H9 (cell line): ENCODE measurements around the gene LRP1B. TPM values are rescaled to one million over a fixed set of nuclear protein-coding genes. Genes with fewer than 3 reads are reported as not detected.

Source experiments
- DNase-seq: peaks from one replicate; pipeline ENCODE4 v3.0.0-alpha.2; 2017
- H2AFZ ChIP-seq: one replicate; pipeline ENCODE4 v1.6.1; 2013; ENCODE audit warnings: mild to moderate bottlenecking, low read length, control low read depth, moderate library complexity
- H2AK5ac ChIP-seq: 2 replicates; pipeline ENCODE4 v1.6.1; 2013; ENCODE audit warnings: low read length, control low read depth, mixed read lengths; ENCODE audit not compliant: insufficient read length
- H2BK120ac ChIP-seq: one replicate; pipeline ENCODE4 v1.6.1; 2013; ENCODE audit warnings: low read depth, mild to moderate bottlenecking, low read length, control low read depth, inconsistent platforms; ENCODE audit not compliant: poor library complexity, severe bottlenecking
- H2BK12ac ChIP-seq: 2 replicates; pipeline ENCODE4 v1.6.1; 2013; ENCODE audit warnings: low read length, control low read depth, mixed read lengths, low read depth; ENCODE audit not compliant: insufficient read length
- H2BK15ac ChIP-seq: 2 replicates; pipeline ENCODE4 v1.6.1; 2013; ENCODE audit warnings: low read depth, low read length, control low read depth
- H2BK20ac ChIP-seq: one replicate; pipeline ENCODE4 v1.6.1; 2013; ENCODE audit warnings: low read depth, mild to moderate bottlenecking, low read length, control low read depth, inconsistent platforms; ENCODE audit not compliant: poor library complexity, severe bottlenecking
- H2BK5ac ChIP-seq: 2 replicates; pipeline ENCODE4 v1.6.1; 2013; ENCODE audit warnings: low read length, control low read depth, mixed read lengths; ENCODE audit not compliant: insufficient read length
- H3K14ac ChIP-seq: 2 replicates; pipeline ENCODE4 v1.6.1; 2013; ENCODE audit warnings: low read length, control low read depth; ENCODE audit not compliant: insufficient read depth
- H3K18ac ChIP-seq: 2 replicates; pipeline ENCODE4 v1.6.1; 2013; ENCODE audit warnings: low read depth, mild to moderate bottlenecking, mixed read lengths, low read length, control low read depth; ENCODE audit not compliant: insufficient read length
- H3K23ac ChIP-seq: 2 replicates; pipeline ENCODE4 v1.6.1; 2013; ENCODE audit warnings: low read length, control low read depth, mixed read lengths, low read depth; ENCODE audit not compliant: insufficient read length
- H3K23me2 ChIP-seq: 2 replicates; pipeline ENCODE4 v1.6.1; 2013; ENCODE audit warnings: low read depth, mild to moderate bottlenecking, mixed read lengths, low read length, control low read depth; ENCODE audit not compliant: insufficient read length, poor library complexity, severe bottlenecking
- H3K27ac ChIP-seq: 2 replicates; pipeline ENCODE4 v1.5.1; 2013; ENCODE audit warnings: low read length, control low read depth, mixed read lengths, low read depth; ENCODE audit not compliant: insufficient read length
- H3K27me3 ChIP-seq: 2 replicates; pipeline ENCODE4 v1.6.1; 2013; ENCODE audit warnings: low read length, control low read depth, inconsistent platforms; ENCODE audit not compliant: insufficient read depth
- H3K4ac ChIP-seq: 2 replicates; pipeline ENCODE4 v1.6.1; 2013; ENCODE audit warnings: low read depth, mild to moderate bottlenecking, control low read depth, inconsistent platforms, low read length, moderate library complexity
- H3K4me1 ChIP-seq: 2 replicates; pipeline ENCODE4 v1.6.1; 2013; ENCODE audit warnings: low read length, control low read depth, inconsistent platforms; ENCODE audit not compliant: insufficient read depth
- H3K4me2 ChIP-seq: 2 replicates; pipeline ENCODE4 v1.6.1; 2013; ENCODE audit warnings: low read length, control low read depth, mixed read lengths; ENCODE audit not compliant: insufficient read length, insufficient read depth
- H3K56ac ChIP-seq: 2 replicates; pipeline ENCODE4 v1.6.1; 2013; ENCODE audit warnings: low read depth, mild to moderate bottlenecking, mixed read lengths, low read length, control low read depth; ENCODE audit not compliant: insufficient read length
- H3K79me1 ChIP-seq: 2 replicates; pipeline ENCODE4 v1.6.1; 2013; ENCODE audit warnings: low read depth, mild to moderate bottlenecking, moderate library complexity, low read length, control low read depth, inconsistent platforms; ENCODE audit not compliant: insufficient read depth, poor library complexity, severe bottlenecking
- H3K79me2 ChIP-seq: 2 replicates; pipeline ENCODE4 v1.6.1; 2013; ENCODE audit warnings: low read length, control low read depth, inconsistent platforms; ENCODE audit not compliant: insufficient read depth
- H3K9ac ChIP-seq: 2 replicates; pipeline ENCODE4 v1.6.1; 2013; ENCODE audit warnings: low read length, control low read depth, mixed read lengths; ENCODE audit not compliant: insufficient read length; ENCODE audit errors: extremely low read depth
- H3K9me3 ChIP-seq: one replicate; pipeline ENCODE4 v1.6.1; 2013; ENCODE audit warnings: low read depth, low read length, inconsistent platforms; ENCODE audit not compliant: control insufficient read depth
- H3T11ph ChIP-seq: one replicate; pipeline ENCODE4 v1.6.1; 2013; ENCODE audit warnings: mild to moderate bottlenecking, low read length, control low read depth, inconsistent platforms
- H4K20me1 ChIP-seq: one replicate; pipeline ENCODE4 v1.6.1; 2013; ENCODE audit not compliant: control insufficient read depth, insufficient read length, insufficient read depth
- H4K5ac ChIP-seq: 2 replicates; pipeline ENCODE4 v1.6.1; 2013; ENCODE audit warnings: low read depth, mild to moderate bottlenecking, mixed read lengths, low read length, control low read depth; ENCODE audit not compliant: insufficient read length
- H4K8ac ChIP-seq: replicated peaks from 2 replicates; pipeline ENCODE4 v1.6.1; 2013; ENCODE audit warnings: low read length, control low read depth, mixed read lengths, low read depth; ENCODE audit not compliant: insufficient read length
- H4K91ac ChIP-seq: 2 replicates; pipeline ENCODE4 v1.6.1; 2013; ENCODE audit warnings: low read depth, mild to moderate bottlenecking, moderate library complexity, mixed read lengths, low read length, control low read depth; ENCODE audit not compliant: insufficient read length
- H3K27ac Mint-ChIP-seq, 3 experiments: 2 replicates in 2 of 3; 3 replicates in 1 of 3; pipeline ENCODE4 v1.8.0; 2020 to 2021; ENCODE audit warnings: mixed read lengths in 3 of 3, mild to moderate bottlenecking in 1 of 3, moderate library complexity in 1 of 3
- H3K27me3 Mint-ChIP-seq: 2 replicates; pipeline ENCODE4 v1.8.0; 2021; ENCODE audit warnings: low read depth, mild to moderate bottlenecking, moderate library complexity, mixed read lengths
- H3K36me3 Mint-ChIP-seq, 3 experiments: 2 replicates in 2 of 3; 3 replicates in 1 of 3; pipeline ENCODE4 v1.8.0; 2020 to 2021; ENCODE audit warnings: low read depth in 3 of 3, mixed read lengths in 3 of 3; ENCODE audit not compliant: insufficient read depth in 1 of 3
- H3K4me1 Mint-ChIP-seq, 2 experiments: 2 replicates each; pipeline ENCODE4 v1.8.0; 2020; ENCODE audit warnings: mixed read lengths in 2 of 2
- H3K4me3 Mint-ChIP-seq, 2 experiments: 2 replicates in 1 of 2; 3 replicates in 1 of 2; pipeline ENCODE4 v1.8.0; 2020 to 2021; ENCODE audit warnings: mild to moderate bottlenecking in 2 of 2, mixed read lengths in 2 of 2, moderate library complexity in 1 of 2
- H3K9me3 Mint-ChIP-seq, 2 experiments: 2 replicates in 1 of 2; 3 replicates in 1 of 2; pipeline ENCODE4 v1.8.0; 2020; ENCODE audit warnings: mild to moderate bottlenecking in 2 of 2, mixed read lengths in 2 of 2, moderate library complexity in 1 of 2
- WGBS: extraction: QIAGEN DNeasy Blood & Tissue Kit; methylation state at CpG from one replicate; pipeline ENCODE4 v1.1.7; 2013; ENCODE audit warnings: missing lambda C conversion rate, low lambda C conversion rate, mixed read lengths; ENCODE audit not compliant: insufficient read length; ENCODE audit errors: extremely low coverage; 5-methylcytosine and 5-hydroxymethylcytosine counted together
- total RNA-seq: library from RNA; stranded (reverse); gene quantifications from 2 replicates; pipeline ENCODE4 v1.2.1, GENCODE V29; 2021
- TF ChIP-seq, protein P1 (sequence below): fragments of 200-600 bp; sonication (generic); conservative IDR thresholded peaks from 3 replicates; pipeline ENCODE4 v1.8.0; 2021; ENCODE audit warnings: antibody characterized with exemption, mild to moderate bottlenecking

Gene LRP1B
- total RNA-seq, 1 experiment from 2014 or later: not detected

DNA sequence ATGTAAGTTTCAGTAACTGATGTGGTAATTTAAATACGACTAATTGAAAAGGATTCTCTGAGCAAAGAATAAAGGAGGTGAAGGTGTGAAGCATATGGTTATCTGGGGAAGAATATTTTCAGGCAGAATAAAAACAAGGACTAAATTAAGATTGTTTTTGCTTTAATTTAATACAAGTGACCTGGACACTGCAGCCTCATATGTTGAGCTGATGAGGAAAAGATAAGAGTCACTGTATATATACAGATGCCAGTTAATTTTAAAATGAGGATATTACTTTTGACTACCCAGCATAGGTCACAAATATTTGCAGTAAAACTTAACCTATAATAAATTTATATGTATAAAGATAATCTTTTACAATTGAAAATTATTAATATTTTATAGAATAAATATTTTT is 47.8 kb upstream of the LRP1B start:
- no peak overlapping the region for H2BK5ac ChIP-seq
- H2BK15ac ChIP-seq: no peak overlapping the region
- no peak overlapping the region for H2BK12ac ChIP-seq
- Mint-ChIP-seq H3K27me3 (no peaks in the 10 kb centered on the region), H3K9me3 (no peaks in the 10 kb centered on the region), H3K4me3 (no peak overlapping the region), H3K27ac (no peak overlapping the region), H3K36me3 (no peaks in the 10 kb centered on the region), H3K4me1 (peaks cover 2 to 6% of the 10 kb centered on the region in 2 experiments; a peak in 3 of 4 replicates)
- no peak overlapping the region for H2BK20ac ChIP-seq
- H3K9me3 ChIP-seq: no peaks in the 10 kb centered on the region
- no peaks in the 10 kb centered on the region for H3K23me2 ChIP-seq
- TF ChIP-seq, protein P1, sequence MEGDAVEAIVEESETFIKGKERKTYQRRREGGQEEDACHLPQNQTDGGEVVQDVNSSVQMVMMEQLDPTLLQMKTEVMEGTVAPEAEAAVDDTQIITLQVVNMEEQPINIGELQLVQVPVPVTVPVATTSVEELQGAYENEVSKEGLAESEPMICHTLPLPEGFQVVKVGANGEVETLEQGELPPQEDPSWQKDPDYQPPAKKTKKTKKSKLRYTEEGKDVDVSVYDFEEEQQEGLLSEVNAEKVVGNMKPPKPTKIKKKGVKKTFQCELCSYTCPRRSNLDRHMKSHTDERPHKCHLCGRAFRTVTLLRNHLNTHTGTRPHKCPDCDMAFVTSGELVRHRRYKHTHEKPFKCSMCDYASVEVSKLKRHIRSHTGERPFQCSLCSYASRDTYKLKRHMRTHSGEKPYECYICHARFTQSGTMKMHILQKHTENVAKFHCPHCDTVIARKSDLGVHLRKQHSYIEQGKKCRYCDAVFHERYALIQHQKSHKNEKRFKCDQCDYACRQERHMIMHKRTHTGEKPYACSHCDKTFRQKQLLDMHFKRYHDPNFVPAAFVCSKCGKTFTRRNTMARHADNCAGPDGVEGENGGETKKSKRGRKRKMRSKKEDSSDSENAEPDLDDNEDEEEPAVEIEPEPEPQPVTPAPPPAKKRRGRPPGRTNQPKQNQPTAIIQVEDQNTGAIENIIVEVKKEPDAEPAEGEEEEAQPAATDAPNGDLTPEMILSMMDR: no peak
- no peaks in the 10 kb centered on the region for H3K27me3 ChIP-seq
- H4K91ac ChIP-seq: no peak overlapping the region
- no peaks in the 10 kb centered on the region for H3K4me1 ChIP-seq
- H3K79me2 ChIP-seq: no peaks in the 10 kb centered on the region
- no peak overlapping the region for H3K56ac ChIP-seq
- no peak overlapping the region for H3K23ac ChIP-seq
- WGBS: no CpG with 5 or more reads among the region's 1 CpG
- no peak overlapping the region for H3K4ac ChIP-seq
- no peak overlapping the region for H2AK5ac ChIP-seq
- no peak overlapping the region for H3K9ac ChIP-seq
- no peak for DNase-seq
- no peak overlapping the region for H3K27ac ChIP-seq
- H3K18ac ChIP-seq: no peak overlapping the region
- no peaks in the 10 kb centered on the region for H4K20me1 ChIP-seq
- H4K8ac ChIP-seq: no peak overlapping the region
- H2AFZ ChIP-seq: no peak overlapping the region
- H3T11ph ChIP-seq: no peak overlapping the region
- H2BK120ac ChIP-seq: no peak overlapping the region
- no peaks in the 10 kb centered on the region for H3K79me1 ChIP-seq
- H3K4me2 ChIP-seq: no peak overlapping the region
- H4K5ac ChIP-seq: no peak overlapping the region
- no peak overlapping the region for H3K14ac ChIP-seq
